GM19238 (cell line): ENCODE data around the gene MST1R.

Experiments used
- DNase-seq: peaks from one replicate; pipeline ENCODE4 v3.0.0; 2011; ENCODE audit warnings: low spot score; ENCODE audit not compliant: insufficient read length

Gene MST1R

DNA sequence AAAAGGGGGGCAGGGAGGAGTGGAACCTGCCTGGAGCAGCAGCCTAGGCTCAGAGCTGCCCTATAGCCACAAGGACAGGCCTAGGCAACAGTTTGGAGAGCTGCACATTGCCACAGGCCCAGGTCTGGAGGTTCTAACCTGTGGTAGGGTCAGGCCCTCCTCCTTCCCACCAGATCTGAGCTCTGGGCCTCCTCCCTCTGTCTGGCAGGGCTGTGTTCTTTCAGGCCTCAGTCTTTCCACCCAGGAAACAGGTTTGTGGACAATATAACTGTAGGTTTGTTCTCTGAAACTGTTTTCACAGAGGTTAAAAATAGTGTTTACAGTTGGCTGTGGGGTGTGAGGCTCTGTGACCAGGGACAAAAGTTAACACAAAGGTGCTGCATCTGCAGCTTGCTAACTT is 25.0 kb downstream of the MST1R start:
- DNase-seq = no peak

GRCh38 chr3:49877716-49878115 is 26.0 kb downstream of the MST1R start:
- no peak for DNase-seq

GRCh38 chr3:49876567-49876966 is 27.1 kb downstream of the MST1R start:
- DNase-seq = no peak

- no peak for DNase-seq
Observed at GRCh38 chr3:49873623-49874022, 30.1 kb downstream of the MST1R start.

- DNase-seq = no peak
Observed at GRCh38 chr3:49872801-49873281, 30.8 kb downstream of the MST1R start.

GRCh38 chr3:49871531-49872153 is 32.0 kb downstream of the MST1R start:
- DNase-seq = no peak

GRCh38 chr3:49869525-49870126 is 34.0 kb downstream of the MST1R start, which contains the start of gene CAMKV:
CAMKV (minus strand) TSS chr3:49869906; CDS start chr3:49862388, 7,518 bp downstream.
- no peak for DNase-seq

GRCh38 chr3:49868862-49869466 is 34.7 kb downstream of the MST1R start:
- no peak for DNase-seq

GRCh38 chr3:49867871-49868321 is 35.8 kb downstream of the MST1R start:
- no peak for DNase-seq

DNA sequence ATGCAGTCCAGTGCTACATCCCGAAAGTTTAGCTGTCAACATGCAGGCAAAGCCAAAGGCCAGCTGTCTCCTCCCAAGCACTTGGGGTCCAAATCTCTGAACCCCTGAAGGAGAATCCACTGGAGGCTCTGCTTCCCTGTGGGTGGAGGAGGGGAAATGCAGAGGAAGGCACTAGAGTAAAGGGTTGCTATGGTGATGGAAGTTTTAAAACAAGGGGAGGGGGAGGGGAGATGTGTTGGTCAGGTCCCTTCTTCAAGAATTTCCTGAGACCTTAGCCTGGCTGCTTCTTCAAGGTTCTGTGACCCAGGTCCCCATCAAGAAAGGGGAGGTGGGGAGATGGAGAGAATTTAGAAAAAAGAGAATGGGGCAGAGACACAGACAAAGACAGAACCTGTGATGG is 36.3 kb downstream of the MST1R start:
- DNase-seq = no peak

- no peak for DNase-seq
Observed at GRCh38 chr3:49865198-49865784, 38.4 kb downstream of the MST1R start.

DNA sequence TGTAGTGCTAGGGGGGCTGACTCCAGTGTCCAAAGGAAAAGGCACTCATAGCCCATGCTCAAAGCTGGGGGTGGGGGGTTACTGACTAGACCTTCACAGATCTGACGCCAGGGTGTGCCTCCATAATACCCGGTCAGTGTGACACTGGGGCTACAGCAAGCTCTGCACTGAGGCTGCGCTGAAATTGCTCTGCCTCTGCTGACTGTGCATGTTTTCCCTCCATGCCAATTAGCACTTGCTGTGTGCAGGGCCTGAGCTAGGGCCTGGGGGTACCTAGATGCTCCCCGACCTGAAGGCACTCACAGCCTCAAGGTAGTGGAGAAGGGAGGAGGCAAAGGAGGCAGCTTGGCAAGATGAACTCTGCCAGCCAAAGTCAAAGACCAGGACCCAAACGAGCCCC is 39.2 kb downstream of the MST1R start:
- DNase-seq = no peak

- no peak for DNase-seq
Observed at GRCh38 chr3:49859576-49860305, 43.9 kb downstream of the MST1R start.

DNA sequence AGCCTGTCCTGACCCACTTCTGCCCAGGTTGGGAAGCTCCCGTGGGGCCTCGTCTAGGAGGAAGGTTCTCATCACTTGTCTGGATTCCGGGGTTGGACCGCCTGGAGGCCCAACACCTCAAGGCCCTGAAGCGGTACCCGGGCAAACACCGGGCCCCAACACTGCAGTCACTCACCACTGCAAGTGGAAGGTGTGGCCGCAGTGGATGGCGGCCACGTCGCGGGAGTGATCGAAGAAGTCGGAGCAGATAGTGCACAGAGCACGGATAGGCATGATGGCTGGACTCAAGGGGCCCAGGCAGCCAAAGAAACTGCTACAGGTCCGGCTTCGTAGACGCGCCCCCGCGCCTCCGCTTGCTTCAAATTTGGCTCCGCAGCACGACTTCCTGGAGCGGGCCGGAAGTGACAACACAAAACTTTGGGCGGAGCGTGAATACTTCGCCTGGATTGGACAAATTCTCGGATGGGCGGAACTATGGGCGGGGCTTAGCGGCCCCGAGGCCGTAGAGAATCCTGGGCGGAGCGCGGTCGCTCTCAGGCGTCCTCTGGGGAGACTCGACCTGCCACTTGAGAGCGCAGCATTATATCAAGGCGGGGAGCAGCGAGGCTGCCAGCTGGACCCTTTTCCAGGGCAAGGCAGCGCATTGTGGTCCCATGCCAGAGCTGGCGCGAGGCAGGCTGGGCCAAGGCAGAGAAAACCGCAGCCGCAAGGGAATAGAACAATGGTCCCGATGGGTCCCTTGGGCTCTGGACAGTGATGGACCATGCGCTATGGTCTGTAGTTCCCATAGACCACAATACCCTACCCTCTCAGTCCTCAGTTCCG is 47.3 kb downstream of the MST1R start, which contains the start of gene TRAIP:
Gene TRAIP, minus strand, starts transcription at position 384 of the 825 bp plus-strand sequence. Its CDS starts 111 bp downstream, at position 273.
- DNase-seq = peak; percentile 99

DNA sequence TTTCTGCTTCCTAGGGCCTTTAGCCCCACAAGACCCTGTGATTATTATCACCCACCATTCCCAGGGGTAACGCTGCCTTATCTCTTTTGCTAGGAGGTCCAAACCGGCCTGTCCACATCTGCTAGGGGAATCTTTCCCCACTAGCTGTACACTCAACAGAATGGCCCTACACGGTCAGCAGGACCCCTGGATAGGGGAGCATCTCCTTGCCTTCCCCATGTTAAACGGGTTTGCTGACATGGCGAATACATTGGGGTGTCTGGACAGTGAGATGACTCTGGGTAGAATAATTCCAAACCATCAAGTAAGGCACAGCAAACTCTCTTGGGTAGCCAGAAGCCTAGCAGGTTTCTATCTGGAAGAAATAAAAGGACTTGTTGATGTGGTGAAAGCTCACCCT is 48.0 kb downstream of the MST1R start:
- DNase-seq = no peak

GRCh38 chr3:49845694-49846093 is 58.0 kb downstream of the MST1R start:
- no peak for DNase-seq

DNA sequence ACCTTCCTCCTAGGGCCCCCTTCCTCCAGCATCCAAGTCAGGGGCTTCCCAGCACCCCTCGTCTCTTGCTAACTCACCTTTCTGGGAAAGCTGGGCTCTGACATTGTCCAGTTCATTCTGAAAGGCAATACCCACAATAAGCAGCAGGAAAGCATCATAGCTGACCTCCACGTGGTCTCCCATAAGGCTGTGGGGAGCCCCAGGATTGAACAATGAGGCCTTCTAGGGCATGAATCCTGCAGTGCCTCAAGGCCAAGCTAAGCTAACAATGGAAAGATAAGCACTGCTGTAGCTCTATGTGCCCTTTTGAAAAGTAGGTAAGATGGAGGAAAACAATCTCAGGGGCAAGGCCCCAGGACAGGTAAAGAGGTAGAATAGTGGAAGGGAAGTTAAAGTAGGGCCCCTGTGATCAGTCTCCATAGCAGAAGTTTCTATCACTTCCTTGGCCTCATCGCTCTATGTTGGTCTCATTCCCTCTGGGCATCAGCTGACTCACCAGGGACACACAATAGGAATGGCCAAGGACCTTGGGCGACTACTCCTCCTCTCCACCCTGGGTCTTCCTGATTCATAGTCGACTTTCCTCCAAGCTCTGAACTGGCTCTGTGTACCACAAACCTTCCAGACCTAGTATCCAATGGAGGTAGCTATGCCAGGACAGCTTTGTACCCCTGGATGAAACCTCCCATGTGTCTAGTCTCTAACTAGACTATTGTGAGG is 59.0 kb downstream of the MST1R start:
- DNase-seq = no peak

DNA sequence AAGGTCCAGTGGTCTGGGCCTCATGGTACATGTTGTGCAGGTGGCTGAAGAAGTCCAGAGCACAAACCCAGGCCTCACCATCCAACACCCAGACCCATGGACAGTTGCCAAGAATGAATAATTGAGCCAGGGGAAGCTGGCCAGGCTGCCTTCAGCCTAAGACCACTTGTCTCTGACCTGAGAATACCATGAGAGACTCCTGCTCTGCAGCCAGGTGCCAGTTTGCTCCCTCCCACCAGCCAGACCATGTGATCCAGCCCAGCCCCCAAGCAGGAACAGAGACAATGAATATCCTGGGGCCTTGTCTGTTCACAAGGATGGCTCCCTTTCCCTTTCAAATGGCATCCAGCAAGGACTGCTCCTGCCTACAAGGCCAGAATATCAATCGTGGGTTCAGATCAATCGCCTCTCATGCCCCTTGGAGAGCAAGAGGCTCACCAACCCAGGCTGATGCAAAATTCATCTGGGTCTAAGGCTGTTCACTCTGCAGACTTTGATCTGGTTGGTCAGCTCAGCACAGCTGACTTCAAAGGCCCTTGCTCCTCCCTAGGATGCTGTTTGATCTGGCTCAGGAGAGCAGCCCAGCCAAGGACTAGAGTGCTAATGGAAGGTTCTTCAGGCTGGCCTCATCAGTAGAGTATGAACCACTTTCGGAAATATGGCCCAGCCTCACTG is 60.7 kb downstream of the MST1R start:
- no peak for DNase-seq

DNA sequence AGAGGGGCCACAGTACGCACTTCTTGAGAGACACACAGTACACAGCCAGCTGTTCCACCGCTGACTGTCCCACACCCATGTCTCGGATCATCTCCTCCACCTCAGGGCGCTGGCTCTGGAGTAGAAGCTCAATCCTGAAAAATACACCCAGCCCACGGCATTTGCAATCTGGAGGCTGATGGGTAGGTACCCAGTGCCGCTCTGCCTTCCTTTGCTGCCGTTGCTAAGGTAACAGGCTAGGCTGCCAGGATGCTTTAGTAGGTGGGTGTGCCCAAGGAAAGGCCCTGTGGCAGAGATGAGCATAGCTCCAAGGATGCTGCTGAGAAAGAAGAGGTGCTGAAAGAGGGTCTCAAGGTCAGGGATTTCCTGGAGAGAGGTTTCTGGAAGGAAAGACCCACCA is 61.9 kb downstream of the MST1R start:
- no peak for DNase-seq
